ENCODE results near the gene SSBP2.

SSBP2 gene

DNA sequence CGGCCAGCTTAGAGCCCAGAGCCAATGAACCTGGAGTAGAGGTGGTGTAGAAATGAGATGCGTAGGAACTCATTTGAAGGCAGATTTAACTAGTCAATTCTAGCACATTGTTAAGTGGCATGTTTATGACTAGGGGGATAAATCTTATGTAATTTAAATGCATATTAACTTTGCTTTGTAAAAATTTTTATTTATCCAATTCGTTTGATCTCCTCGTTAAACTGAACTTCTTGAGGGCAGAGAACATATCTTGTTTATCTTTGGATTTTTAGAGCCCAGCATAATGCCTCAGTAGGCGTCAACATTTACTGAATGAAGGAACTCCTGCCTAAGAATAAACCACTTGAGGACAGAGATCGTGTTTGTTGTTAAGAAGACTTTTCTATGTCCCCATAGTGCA lies 315.9 kb downstream of the SSBP2 start:
- TF ChIP-seq, protein P1, sequence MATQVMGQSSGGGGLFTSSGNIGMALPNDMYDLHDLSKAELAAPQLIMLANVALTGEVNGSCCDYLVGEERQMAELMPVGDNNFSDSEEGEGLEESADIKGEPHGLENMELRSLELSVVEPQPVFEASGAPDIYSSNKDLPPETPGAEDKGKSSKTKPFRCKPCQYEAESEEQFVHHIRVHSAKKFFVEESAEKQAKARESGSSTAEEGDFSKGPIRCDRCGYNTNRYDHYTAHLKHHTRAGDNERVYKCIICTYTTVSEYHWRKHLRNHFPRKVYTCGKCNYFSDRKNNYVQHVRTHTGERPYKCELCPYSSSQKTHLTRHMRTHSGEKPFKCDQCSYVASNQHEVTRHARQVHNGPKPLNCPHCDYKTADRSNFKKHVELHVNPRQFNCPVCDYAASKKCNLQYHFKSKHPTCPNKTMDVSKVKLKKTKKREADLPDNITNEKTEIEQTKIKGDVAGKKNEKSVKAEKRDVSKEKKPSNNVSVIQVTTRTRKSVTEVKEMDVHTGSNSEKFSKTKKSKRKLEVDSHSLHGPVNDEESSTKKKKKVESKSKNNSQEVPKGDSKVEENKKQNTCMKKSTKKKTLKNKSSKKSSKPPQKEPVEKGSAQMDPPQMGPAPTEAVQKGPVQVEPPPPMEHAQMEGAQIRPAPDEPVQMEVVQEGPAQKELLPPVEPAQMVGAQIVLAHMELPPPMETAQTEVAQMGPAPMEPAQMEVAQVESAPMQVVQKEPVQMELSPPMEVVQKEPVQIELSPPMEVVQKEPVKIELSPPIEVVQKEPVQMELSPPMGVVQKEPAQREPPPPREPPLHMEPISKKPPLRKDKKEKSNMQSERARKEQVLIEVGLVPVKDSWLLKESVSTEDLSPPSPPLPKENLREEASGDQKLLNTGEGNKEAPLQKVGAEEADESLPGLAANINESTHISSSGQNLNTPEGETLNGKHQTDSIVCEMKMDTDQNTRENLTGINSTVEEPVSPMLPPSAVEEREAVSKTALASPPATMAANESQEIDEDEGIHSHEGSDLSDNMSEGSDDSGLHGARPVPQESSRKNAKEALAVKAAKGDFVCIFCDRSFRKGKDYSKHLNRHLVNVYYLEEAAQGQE (IDR thresholded peaks at IDR 0.05; ENCODE audit: insufficient read depth in 1 of 2, low read depth in 2 of 2, low read length in 2 of 2), result no peak
- TF ChIP-seq FOXP2 (optimal IDR thresholded peaks at IDR 0.05; ENCODE audit: borderline replicate concordance, extremely low read depth, extremely low read length, insufficient read depth) (no peak), SIN3A (IDR thresholded peaks at IDR 0.05; ENCODE audit: borderline replicate concordance, insufficient read depth, low read length) (no peak), TAF1 (IDR thresholded peaks at IDR 0.05; ENCODE audit: borderline replicate concordance, insufficient read depth, low read length) (no peak)

DNA sequence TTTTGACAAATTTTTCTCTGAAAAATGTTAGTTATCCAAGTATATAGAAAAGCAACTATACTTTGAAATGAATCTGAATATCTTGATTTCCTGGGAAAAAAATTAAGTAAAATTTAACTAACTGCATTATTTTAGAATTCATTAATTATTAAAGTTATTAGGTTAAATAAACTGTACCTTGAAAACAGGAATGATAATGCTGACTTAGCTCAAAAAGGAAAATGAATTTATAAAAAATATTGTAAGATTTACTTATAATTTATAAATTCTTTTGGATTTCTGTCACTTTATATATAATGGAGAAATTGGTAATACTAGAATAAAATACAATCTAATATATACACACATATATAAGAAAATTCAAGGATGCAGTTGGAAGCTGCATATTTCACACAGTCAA lies 320.9 kb downstream of the SSBP2 start:
- TF ChIP-seq FOXP2 (optimal IDR thresholded peaks at IDR 0.05; ENCODE audit: borderline replicate concordance, extremely low read depth, extremely low read length, insufficient read depth), result no peak
- no peak for TF ChIP-seq TAF1 (IDR thresholded peaks at IDR 0.05; ENCODE audit: borderline replicate concordance, insufficient read depth, low read length)
- TF ChIP-seq, protein P1 (IDR thresholded peaks at IDR 0.05; ENCODE audit: insufficient read depth in 1 of 2, low read depth in 2 of 2, low read length in 2 of 2), result no peak

DNA sequence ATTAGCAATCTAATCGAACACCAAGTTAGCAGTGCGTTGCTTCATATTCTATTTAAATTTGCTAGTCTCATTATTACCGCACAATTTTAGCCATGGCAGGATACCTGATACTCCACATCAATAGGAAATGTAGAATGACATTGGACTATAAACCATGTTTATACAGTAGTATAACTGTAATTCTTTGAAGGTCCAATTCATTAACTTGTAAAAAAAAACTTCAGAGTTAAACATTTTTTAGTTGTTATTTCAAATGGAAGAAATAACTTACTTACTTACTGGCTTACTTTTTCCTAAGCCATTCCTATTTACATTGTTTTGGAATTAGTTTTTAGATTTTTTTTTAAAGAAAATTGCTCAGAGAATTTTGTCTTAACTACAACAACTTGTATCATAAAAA lies 321.5 kb downstream of the SSBP2 start:
- TF ChIP-seq FOXP2 (optimal IDR thresholded peaks at IDR 0.05; ENCODE audit: borderline replicate concordance, extremely low read depth, extremely low read length, insufficient read depth), result no peak
- TF ChIP-seq, protein P1 (IDR thresholded peaks at IDR 0.05; ENCODE audit: insufficient read depth in 1 of 2, low read depth in 2 of 2, low read length in 2 of 2), result no peak
- TF ChIP-seq SIN3A (IDR thresholded peaks at IDR 0.05; ENCODE audit: borderline replicate concordance, insufficient read depth, low read length), result no peak
- TF ChIP-seq POLR2AphosphoS5 (IDR thresholded peaks at IDR 0.05; ENCODE audit: low read depth, low read length), result no peak
- no peak for TF ChIP-seq TAF1 (IDR thresholded peaks at IDR 0.05; ENCODE audit: borderline replicate concordance, insufficient read depth, low read length)

DNA sequence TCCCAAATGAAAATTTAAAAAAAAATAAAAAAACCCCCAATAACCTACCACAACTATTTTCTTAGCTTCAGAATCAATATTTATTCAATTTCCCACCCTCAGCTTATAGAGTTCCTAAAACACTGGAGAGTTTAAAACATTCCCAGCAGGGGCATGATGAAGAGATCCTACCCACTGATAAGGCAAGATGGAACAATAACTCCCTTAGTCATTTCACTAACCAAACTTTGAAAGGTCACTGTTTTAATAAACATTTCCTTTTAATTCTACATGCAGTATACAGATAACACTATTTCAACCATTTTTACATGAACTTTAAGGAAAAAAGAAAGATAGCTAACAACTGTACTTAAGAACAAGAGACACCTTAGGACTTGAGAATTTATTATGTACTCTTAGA lies 322.0 kb downstream of the SSBP2 start:
- TF ChIP-seq SIN3A (IDR thresholded peaks at IDR 0.05; ENCODE audit: borderline replicate concordance, insufficient read depth, low read length), result no peak
- no peak for TF ChIP-seq TAF1 (IDR thresholded peaks at IDR 0.05; ENCODE audit: borderline replicate concordance, insufficient read depth, low read length)
- TF ChIP-seq POLR2AphosphoS5 (IDR thresholded peaks at IDR 0.05; ENCODE audit: low read depth, low read length), result no peak
- no peak for TF ChIP-seq FOXP2 (optimal IDR thresholded peaks at IDR 0.05; ENCODE audit: borderline replicate concordance, extremely low read depth, extremely low read length, insufficient read depth)
- TF ChIP-seq, protein P1 (IDR thresholded peaks at IDR 0.05; ENCODE audit: insufficient read depth in 1 of 2, low read depth in 2 of 2, low read length in 2 of 2), result no peak

DNA sequence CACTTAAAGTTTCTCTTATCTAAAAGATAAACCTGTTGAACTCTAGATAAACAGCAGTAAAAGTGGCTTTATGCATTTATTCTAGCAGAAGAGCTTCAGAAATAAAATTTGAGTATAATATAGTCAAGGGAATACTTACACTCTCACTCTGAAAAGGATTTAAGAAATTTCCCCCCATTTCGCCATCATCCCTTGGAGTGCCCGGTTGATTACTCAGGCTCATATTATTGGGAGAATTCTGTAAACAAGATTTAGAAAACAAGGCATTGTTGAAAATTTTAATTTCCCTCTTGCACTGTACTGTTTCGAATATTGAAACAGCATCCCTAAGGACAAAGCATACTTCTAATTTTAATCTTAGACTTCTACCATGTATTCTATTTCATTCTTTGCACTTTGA lies 322.5 kb downstream of the SSBP2 start:
- TF ChIP-seq FOXP2 (optimal IDR thresholded peaks at IDR 0.05; ENCODE audit: borderline replicate concordance, extremely low read depth, extremely low read length, insufficient read depth) (no peak), POLR2AphosphoS5 (IDR thresholded peaks at IDR 0.05; ENCODE audit: low read depth, low read length) (no peak), SIN3A (IDR thresholded peaks at IDR 0.05; ENCODE audit: borderline replicate concordance, insufficient read depth, low read length) (no peak), TAF1 (IDR thresholded peaks at IDR 0.05; ENCODE audit: borderline replicate concordance, insufficient read depth, low read length) (no peak)
- TF ChIP-seq, protein P1 (IDR thresholded peaks at IDR 0.05; ENCODE audit: insufficient read depth in 1 of 2, low read depth in 2 of 2, low read length in 2 of 2), result no peak

Data from PFSK-1 (cell line).